Retinal pigment epithelial cell (primary cell): ENCODE data around the gene SMIM5.
"Not testable (repeated sequence)": the region's sequence is repeated elsewhere in the genome, so short reads cannot be mapped to it uniquely, and the experiment has no call there.

Source experiments
- DNase-seq: peaks from one replicate; pipeline ENCODE4 v3.0.0-alpha.2; 2010; ENCODE audit warnings: low read depth
- H3K4me3 ChIP-seq: 2 replicates; pipeline ENCODE4 v1.5.1; 2011; ENCODE audit warnings: mild to moderate bottlenecking, low read length, control low read depth, moderate library complexity
- TF ChIP-seq, protein P1 (sequence below): conservative IDR thresholded peaks from 2 replicates; pipeline ENCODE4 v1.5.1; 2011; ENCODE audit warnings: low read depth, low read length, control low read depth, inconsistent platforms

The SMIM5 gene

DNA sequence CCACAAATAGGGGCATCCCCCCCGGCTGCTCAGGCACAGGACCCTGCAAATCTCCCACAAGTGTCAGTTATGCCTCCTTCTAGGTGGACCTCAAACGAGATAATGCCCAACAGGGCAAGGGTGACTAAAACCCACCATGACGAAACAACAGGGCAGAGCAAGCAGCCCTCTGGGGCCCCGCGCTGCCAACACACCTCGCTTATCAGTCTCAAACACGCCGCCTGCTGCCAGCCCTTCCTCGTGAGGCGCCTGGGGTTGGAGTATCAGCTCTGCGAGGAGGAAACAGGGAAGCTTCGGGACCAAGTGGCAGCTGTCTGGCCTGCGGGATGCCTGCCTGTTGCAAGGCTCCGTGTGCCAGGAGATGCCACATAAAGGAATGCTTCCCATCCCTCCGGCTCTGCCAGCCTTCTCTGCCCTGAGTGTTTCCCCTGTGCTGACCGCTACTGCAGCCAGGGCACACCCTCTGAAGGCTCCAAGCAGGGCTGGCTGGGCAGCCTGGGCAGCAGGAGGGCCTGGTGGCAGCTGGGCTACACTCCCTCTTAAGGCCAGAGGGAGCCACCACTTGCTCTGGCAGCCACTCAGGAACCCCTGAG lies 2.5 kb downstream of the SMIM5 start:
- no peak for DNase-seq
- TF ChIP-seq, protein P1, sequence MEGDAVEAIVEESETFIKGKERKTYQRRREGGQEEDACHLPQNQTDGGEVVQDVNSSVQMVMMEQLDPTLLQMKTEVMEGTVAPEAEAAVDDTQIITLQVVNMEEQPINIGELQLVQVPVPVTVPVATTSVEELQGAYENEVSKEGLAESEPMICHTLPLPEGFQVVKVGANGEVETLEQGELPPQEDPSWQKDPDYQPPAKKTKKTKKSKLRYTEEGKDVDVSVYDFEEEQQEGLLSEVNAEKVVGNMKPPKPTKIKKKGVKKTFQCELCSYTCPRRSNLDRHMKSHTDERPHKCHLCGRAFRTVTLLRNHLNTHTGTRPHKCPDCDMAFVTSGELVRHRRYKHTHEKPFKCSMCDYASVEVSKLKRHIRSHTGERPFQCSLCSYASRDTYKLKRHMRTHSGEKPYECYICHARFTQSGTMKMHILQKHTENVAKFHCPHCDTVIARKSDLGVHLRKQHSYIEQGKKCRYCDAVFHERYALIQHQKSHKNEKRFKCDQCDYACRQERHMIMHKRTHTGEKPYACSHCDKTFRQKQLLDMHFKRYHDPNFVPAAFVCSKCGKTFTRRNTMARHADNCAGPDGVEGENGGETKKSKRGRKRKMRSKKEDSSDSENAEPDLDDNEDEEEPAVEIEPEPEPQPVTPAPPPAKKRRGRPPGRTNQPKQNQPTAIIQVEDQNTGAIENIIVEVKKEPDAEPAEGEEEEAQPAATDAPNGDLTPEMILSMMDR, result no peak
- no peak overlapping the region for H3K4me3 ChIP-seq

DNA sequence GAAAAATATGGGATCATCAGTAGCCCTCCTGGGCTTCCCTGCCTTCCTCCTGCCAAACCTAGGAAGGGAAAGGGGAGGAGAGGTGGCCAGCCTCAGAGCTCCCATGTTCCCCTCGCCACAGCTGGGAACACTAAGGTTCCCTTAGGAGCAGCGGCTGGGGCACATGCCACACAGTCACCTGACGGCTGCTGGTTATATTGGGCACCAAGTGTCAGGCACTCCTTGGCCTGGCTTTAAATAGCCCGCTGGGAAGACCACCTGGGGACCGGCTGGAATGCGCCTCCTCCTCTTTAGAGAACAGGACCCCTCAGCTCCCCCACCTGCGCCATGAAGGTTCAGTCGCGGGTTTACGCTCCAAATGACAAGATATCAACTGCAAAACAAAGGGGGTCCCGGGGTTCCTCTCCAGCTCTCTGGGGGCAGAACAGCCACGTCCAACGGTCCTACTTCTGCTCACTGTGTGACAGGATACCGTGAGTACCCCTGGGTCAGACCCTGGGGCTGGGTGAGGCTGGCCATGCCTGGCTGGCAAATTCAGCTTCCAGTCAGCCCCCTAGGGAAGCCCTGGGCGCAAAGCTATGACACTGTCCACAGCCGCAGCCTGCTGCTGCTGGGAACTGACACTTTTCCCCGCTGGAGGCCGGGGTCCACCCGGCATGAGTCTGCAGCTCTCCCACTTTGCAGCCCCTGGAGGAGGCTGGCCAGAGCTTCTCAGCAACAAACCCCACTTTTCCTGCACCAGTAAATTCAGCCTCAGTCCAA lies 3.3 kb downstream of the SMIM5 start:
- DNase-seq, result no peak
- no peak overlapping the region for H3K4me3 ChIP-seq
- TF ChIP-seq, protein P1, result no peak

DNA sequence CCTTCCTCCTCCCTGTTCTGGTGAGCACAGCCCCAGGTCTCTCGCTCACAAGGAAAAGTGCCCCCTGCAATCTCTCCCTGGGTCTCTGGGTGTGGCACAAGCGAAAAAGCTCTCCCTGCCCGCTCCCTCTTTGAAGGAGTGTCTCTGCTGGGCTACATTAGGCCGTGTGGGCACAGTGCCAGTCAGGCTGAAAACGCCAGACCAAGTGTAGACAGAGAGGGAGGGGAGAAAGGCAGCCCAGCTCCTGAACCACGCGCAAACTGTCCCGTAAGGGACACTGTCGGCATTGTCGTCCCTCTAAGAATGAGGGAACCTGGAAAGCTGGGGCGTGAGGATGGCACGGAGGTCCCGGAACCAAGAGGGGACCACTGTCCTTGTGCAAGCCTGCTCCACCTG lies 3.9 kb downstream of the SMIM5 start:
- H3K4me3 ChIP-seq, result no peak overlapping the region
- DNase-seq, result no peak
- TF ChIP-seq, protein P1, result no peak

DNA sequence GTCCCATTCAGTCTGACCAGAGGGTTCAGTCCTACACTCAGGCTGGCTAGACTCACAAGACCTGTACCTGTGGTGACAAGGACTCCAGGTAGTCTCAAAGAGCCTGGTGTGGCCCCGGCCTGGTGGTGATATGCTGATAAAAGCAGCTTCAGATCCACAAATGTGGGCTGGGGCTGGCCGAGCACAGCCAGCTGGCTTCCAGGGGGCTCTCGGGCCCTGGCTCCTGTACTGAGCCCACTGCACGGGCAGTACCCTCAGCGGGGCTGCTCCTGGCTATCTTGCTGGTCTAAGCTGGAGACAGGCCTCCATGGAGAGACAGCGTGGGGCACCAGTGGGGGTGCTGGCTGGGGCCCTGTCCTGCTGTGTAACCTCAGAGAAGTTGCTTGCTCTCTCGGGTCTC lies 4.3 kb downstream of the SMIM5 start:
- no peak for DNase-seq
- TF ChIP-seq, protein P1, result no peak
- H3K4me3 ChIP-seq, result no peak overlapping the region

DNA sequence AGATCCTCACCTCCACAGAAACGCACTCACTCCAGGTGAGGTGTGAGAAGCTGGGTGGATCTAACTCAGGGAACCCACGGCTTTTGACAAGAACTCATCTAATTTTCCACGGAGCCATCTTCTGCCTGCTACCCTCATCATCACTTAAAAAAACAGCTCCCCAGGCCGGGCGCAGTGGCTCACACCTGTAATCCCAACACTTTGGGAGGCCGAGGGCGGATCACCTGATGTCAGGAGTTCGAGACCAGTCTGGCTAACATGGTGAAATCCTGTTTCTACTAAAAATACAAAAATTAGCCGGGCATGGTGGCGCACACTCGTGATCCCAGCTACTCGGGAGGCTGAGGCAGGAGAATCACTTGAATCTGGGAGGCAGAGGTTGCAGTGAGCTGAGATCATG lies 4.8 kb downstream of the SMIM5 start:
- not testable (repeated sequence) for H3K4me3 ChIP-seq, DNase-seq

DNA sequence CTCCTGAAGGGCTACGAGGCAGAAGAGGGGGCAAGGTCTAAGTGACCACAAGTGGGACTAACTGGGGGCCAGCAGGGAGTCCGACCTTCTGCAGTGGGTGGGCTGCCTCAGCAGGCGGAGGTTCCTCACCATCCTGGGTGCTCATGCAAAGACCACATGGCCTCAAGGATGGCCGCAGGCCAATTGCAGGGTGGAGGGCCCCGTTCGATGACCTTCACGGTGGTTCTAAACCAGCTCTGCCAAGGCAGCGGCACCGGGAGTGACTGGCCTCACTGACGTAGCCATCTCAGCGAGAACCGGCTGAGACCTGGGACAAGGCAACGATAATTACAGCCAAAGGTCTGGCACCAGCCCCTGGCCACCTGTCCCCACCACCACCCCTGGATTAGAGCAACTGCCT lies 5.7 kb downstream of the SMIM5 start:
- H3K4me3 ChIP-seq, result no peak overlapping the region
- DNase-seq, result no peak
- TF ChIP-seq, protein P1, result no peak

DNA sequence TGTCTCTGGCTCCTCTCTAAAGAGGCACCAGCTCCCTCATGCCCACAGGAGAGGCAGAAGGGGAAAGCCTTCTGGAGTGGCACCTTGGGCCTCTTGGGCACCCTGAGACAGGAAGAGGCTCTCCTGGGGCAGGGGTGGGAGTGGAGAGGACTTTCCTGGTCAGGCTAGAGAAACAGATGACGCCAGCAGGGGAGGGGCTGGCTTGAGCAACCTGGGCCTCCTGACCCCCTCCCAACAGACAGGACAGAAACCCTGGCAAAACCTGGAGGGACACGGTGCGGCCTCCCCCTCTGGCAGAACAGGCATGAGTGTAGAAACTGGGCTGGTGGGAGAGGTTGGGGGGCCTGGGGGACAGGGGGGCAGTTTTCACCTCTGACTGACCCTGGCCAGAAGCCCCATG lies 6.1 kb downstream of the SMIM5 start:
- no peak overlapping the region for H3K4me3 ChIP-seq
- no peak for DNase-seq
- TF ChIP-seq, protein P1, result no peak
